Kidney epithelial cell (primary cell): ENCODE results near the gene FBP1. TPM values are rescaled to one million over a fixed set of nuclear protein-coding genes. Genes with fewer than 3 reads are reported as not detected.
"Not testable (repeated sequence)": the region's sequence is repeated elsewhere in the genome, so short reads cannot be mapped to it uniquely, and the experiment has no call there.

Experiments used
- DNase-seq: peaks from one replicate; pipeline ENCODE4 v3.0.0-alpha.2; 2010; ENCODE audit warnings: low read depth
- H3K27me3 ChIP-seq: 2 replicates; pipeline ENCODE4 v1.6.0; 2011; ENCODE audit warnings: low read length; ENCODE audit not compliant: control insufficient read depth, insufficient read depth
- H3K36me3 ChIP-seq: 2 replicates; pipeline ENCODE4 v1.5.1; 2011; ENCODE audit warnings: low read length; ENCODE audit not compliant: control insufficient read depth, insufficient read depth
- H3K4me3 ChIP-seq: 2 replicates; pipeline ENCODE4 v1.5.1; 2011; ENCODE audit warnings: low read depth, mild to moderate bottlenecking, control low read depth, low read length
- total RNA-seq: library from RNA; depleted of rRNA; stranded (reverse); fragments of >200 nt; gene quantifications from 2 replicates; pipeline ENCODE4 v1.2.3, GENCODE V29; 2015
- TF ChIP-seq, protein P1 (sequence below): IDR thresholded peaks from 2 replicates; pipeline ENCODE4 v1.5.1; 2011; ENCODE audit warnings: mild to moderate bottlenecking, moderate library complexity, low read length, control low read depth, inconsistent platforms; ENCODE audit not compliant: insufficient read depth, poor library complexity, severe bottlenecking

Gene FBP1
- total RNA-seq, 1 donor from 2014 or later, result 5.6 TPM

DNA sequence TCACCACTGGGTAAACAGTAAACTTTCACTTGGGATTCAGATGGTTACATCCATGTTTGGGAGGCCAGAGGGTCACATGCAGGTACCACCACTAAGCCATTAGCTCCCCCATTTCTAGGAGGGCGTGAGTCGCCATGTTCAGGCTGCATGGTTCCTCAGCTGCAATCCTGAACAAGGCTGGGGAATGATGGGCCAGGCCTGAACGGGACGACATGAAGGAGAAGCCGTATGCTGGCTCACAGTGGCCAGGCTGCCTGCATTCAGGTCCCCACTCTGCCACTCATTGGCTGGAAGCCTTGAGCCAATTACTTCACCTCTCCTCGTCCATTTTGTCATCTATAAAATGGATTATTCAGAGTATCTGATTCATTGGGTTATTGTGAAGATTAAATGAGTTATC, 36.7 kb downstream of the FBP1 start:
- TF ChIP-seq, protein P1, sequence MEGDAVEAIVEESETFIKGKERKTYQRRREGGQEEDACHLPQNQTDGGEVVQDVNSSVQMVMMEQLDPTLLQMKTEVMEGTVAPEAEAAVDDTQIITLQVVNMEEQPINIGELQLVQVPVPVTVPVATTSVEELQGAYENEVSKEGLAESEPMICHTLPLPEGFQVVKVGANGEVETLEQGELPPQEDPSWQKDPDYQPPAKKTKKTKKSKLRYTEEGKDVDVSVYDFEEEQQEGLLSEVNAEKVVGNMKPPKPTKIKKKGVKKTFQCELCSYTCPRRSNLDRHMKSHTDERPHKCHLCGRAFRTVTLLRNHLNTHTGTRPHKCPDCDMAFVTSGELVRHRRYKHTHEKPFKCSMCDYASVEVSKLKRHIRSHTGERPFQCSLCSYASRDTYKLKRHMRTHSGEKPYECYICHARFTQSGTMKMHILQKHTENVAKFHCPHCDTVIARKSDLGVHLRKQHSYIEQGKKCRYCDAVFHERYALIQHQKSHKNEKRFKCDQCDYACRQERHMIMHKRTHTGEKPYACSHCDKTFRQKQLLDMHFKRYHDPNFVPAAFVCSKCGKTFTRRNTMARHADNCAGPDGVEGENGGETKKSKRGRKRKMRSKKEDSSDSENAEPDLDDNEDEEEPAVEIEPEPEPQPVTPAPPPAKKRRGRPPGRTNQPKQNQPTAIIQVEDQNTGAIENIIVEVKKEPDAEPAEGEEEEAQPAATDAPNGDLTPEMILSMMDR, result no peak
- no peak for DNase-seq
- H3K36me3 ChIP-seq, result no peaks in the 10 kb centered on the region
- peaks cover 6% of the 10 kb centered on the region for H3K27me3 ChIP-seq
- no peak overlapping the region for H3K4me3 ChIP-seq

DNA sequence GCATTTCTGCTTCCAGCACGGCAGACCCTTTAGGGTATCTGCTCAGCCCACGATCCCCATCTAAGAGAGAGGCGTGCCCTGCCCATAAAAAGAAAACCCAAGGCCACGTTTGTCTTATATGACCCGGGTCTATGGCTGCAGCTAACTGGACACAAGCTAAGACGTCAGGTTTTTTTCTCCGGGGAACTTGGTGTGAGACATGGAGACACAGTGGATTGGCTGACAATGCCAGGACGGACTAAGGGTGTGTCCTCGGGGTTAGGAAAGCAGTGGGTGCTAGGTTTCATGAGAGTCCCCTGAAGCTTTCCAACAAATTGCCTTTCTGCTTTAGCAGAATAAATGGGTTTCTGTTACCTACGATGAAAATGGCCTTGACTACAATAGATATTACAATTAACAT, 38.6 kb downstream of the FBP1 start:
- H3K27me3 ChIP-seq, result peaks cover 4% of the 10 kb centered on the region
- TF ChIP-seq, protein P1, result no peak
- DNase-seq, result no peak
- H3K36me3 ChIP-seq, result no peaks in the 10 kb centered on the region
- H3K4me3 ChIP-seq, result no peak overlapping the region

DNA sequence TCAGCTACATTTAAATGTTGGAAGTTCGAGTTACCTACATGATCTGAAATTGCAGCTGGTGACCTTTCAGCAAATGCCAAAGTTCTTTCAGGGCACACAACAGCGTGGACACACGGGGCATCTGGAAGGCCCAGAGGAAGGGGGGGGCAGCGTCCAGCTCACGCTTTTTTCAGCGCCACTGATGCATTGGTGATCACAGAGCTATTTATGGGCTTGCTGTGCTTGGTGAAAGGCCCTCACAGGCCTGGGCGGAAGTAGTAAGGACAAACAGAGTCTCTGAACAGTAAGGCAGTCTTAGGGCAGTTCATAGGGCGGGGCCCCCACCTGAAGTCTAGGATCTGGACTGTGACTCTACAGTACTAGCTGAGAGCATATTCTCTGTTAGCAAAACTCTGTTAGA, 39.1 kb downstream of the FBP1 start:
- DNase-seq, result no peak
- Histone ChIP-seq H3K27me3 (peaks cover 3% of the 10 kb centered on the region), H3K4me3 (no peak overlapping the region), H3K36me3 (no peaks in the 10 kb centered on the region)
- TF ChIP-seq, protein P1, result no peak

DNA sequence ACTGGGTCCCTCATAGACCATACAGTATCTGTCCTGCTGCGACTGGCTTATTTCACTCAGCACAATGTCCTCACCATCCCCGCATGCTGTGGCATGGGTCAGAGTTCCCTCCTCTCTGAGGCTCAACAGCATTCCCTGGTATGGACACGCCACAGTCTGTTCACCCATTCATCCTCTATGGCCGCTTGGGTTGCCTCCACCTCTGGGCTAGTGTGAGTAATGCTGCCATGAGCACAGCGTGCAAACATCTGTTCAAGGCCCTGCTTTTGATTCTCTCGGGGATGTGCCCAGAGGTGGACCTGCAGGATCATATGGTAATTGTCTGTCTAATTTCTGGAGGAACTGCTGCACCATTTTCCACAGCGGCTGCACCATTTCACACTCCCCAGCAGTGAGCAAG, 40.2 kb downstream of the FBP1 start:
- TF ChIP-seq, protein P1, result no peak
- no peaks in the 10 kb centered on the region for H3K36me3 ChIP-seq

DNA sequence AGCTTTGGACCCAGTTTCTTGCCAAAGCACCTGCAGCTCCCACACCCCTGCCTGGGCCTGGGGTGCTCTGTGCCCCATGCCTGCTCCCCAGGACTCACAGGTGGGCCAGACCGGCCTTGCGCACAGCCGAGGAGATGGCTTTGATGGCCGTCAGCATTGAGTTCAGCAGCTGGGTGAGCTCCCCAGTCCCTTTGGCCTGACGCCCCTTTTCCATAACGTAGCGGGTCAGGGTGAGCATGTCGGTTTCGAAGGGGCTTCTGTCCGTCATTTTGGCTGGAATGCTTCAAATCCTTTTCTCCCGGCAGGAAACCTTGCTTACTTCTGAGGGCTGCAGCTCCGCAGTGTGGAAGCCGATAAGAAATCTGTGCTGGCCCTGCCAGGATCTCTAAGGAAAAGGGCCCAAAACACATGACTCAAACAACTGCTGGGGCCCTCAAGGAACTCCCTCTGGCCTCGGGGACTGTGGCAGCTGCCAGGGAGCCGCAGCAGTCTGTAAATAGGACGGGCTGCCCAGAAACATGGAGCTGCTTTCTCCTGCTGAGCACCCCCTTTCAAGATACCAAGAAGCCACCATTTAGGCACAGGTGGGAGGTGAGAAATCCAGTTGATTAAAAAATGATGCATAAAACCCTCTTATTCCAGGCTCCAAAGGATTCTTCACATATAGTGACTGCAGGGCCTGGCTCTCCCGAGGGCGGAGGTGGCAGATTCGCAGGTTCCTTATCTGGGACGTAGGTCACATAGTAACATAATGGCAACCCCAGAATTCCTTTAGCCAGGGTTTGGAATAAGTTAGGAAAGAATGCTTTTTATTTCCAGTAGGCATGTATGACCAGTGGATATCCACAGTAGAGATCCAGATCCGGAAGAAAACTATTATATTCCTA, 45.6 kb downstream of the FBP1 start, which contains the start of gene FBP2:
FBP2 (minus strand) TSS at position 366 of the 887 bp plus-strand sequence; CDS start at position 268, 98 bp downstream.
- Histone ChIP-seq H3K4me3 (no peak within 1 kb of the TSS), H3K36me3 (no peaks in the 10 kb centered on the region), H3K27me3 (no peaks in the 10 kb centered on the region)
- TF ChIP-seq, protein P1, result no peak
- DNase-seq, result no peak

More for the DNA sequence above, 40.2 kb downstream of the FBP1 start:
- DNase-seq, result no peak
- Histone ChIP-seq H3K4me3 (no peak overlapping the region), H3K27me3 (no peaks in the 10 kb centered on the region)

DNA sequence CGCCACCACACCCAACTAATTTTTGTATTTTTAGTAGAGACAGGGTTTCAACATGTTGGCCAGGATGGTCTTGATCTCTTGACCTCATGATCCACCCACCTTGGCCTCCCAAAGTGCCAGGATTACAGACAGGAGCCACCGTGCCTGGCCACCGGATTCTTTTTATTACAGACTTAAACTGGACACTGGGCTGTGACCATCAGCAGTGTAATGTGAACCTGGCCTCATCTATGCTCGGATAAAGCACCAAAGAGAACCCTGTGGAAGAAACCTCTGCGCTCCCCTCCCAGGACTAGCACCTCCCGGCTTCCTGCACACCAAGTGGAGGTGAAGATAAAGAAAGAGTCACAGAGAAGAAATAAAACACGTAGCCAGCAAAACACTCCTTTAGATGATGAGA, 46.6 kb downstream of the FBP1 start:
- not testable (repeated sequence) for DNase-seq, H3K36me3 ChIP-seq, H3K4me3 ChIP-seq, H3K27me3 ChIP-seq
